GM12892 (cell line): ENCODE data around the gene CACNB4.

Experiments
- POLR2A ChIP-seq: IDR thresholded peaks from 2 replicates; pipeline ENCODE4 v1.6.1; 2011; ENCODE audit warnings: low read depth, low read length, control low read depth
- POLR2AphosphoS5 ChIP-seq: IDR thresholded peaks from 2 replicates; pipeline ENCODE4 v1.6.1; 2011; ENCODE audit warnings: low read depth, low read length, control low read depth
- TAF1 ChIP-seq: IDR thresholded peaks from 2 replicates; pipeline ENCODE4 v1.6.1; 2011; ENCODE audit warnings: low read depth, mild to moderate bottlenecking, control low read depth, low read length, borderline replicate concordance

- no peak for TF ChIP-seq TAF1
- no peak for TF ChIP-seq POLR2AphosphoS5
- TF ChIP-seq POLR2A: no peak
Measured at GRCh38 chr2:151891566-151892194, 207.2 kb downstream of the CACNB4 start.
